NAMALWA (cell line): ENCODE measurements around the gene ITGB1BP2.
"Not testable (repeated sequence)": the region's sequence is repeated elsewhere in the genome, so short reads cannot be mapped to it uniquely, and the experiment has no call there.

Experiments used
- DNase-seq: peaks from one replicate; pipeline ENCODE4 v3.0.0-alpha.2; 2015; ENCODE audit warnings: low spot score

Gene ITGB1BP2

GRCh38 chrX:71302461-71303213 is 1.1 kb downstream of the ITGB1BP2 start:
- no peak for DNase-seq

DNA sequence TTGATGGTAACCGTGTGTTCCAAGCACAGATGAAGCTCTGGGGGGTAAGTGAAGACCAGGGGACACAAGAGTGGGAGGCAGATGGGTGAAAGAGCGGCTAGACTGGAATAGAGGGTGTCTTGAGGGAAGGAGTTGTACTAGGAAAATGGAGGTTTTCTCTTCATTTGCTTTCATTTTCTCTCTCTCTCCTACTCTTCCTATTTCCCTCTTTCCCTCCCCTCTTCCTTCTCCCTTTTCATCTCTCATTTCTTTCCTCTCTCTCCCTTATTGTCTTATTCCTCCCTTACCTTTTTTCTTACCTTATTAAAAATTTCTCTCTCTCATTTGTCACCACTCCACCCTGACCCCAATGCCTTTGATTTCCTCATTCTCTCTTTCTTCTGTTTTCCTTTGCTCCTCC is 3.0 kb downstream of the ITGB1BP2 start:
- DNase-seq = no peak

DNA sequence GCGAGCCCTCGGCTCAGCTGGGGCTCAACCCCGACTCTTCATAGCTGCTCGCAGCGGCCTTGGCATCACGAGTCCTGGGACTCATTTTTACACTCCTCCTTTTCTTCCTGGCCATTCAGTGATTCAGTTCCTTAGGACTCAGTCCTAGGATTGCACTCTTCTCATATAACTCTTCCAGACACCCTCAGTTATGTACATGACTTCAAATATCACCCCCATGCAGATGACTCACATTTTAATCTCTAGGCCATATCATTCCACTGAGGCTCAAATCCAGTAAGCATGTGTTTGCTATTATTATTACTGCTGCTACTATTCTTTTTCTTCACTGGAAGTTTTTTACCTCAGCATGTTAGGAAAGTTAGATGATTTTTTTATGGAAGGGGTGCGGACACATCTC is 14.4 kb downstream of the ITGB1BP2 start:
- DNase-seq = no peak

DNA sequence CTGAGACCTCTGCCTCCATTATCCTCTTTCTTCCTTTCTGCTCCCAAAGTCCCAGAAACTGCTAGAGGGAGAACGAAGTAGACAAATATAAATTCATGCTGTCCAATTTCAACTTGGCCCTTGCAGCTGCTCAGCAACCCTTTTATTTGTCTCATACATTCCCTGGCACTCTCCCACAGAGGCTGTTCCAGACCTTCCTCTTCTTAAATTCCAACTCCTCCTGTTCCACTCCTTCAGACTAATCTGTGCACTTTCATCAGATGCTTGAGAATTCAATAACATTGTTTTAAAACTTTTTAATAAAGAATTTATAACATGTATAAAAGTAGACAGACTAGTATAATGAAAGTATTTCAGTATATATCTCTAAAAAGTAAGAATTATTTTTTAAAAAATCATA is 15.4 kb downstream of the ITGB1BP2 start:
- not testable (repeated sequence) for DNase-seq

DNA sequence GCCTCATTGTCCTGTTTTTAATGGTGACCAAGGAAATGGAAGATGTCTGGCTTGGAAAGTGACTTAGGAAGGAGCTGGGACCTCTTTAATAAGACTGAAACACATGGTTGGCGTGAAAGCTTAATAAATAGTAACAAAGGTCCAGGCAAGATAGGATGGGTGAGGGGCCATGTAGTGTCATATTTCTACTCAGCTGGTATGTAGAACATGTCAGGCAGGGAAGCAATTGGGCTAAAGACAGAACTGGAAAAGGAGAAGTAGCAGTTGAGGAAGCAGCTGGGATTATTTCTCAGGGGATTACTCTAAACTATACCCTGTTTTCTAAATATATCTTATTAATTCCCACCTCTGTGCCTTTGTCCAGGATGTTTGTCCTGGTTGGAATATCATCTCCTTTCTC is 18.6 kb downstream of the ITGB1BP2 start:
- no peak for DNase-seq

DNA sequence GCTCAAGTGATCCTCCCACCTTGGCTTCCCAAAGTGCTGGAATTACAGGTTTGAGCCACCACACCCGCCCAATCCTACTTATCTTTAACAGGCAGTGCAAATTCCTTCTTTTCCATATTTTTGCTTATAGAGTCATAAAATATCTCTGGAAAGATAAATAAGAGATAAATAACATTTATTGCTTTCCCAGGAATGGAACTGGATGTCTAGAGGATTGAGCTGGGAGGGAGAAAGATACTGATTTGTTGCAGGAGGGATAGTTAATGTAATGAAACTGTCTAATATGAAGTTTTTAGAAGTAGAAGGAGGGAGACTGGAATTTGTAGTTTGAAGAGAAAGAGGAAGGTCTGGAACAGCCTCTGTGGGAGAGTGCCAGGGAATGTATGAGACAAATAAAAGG is 20.2 kb downstream of the ITGB1BP2 start:
- DNase-seq = no peak

GRCh38 chrX:71324452-71324851 is 22.9 kb downstream of the ITGB1BP2 start:
- DNase-seq = not testable (repeated sequence)

DNA sequence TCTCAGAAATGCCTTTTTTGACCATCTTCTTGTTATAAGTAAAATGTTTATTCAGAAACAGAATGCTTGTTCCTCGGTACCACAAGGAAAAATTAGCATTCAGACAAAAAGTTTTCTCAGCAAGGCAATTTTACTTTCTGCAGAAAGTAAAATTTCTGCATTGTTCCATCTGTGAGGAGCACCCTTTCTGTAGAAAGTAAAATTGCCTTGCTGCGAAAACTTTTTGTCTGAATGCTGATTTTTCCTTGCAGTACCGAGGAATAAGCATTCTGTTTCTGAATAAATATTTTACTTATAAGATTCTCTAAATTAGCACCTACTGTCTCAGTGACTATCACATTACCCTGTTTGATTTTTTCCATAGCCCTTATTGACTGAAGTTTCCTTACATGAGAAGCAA is 24.8 kb downstream of the ITGB1BP2 start:
- DNase-seq = no peak

DNA sequence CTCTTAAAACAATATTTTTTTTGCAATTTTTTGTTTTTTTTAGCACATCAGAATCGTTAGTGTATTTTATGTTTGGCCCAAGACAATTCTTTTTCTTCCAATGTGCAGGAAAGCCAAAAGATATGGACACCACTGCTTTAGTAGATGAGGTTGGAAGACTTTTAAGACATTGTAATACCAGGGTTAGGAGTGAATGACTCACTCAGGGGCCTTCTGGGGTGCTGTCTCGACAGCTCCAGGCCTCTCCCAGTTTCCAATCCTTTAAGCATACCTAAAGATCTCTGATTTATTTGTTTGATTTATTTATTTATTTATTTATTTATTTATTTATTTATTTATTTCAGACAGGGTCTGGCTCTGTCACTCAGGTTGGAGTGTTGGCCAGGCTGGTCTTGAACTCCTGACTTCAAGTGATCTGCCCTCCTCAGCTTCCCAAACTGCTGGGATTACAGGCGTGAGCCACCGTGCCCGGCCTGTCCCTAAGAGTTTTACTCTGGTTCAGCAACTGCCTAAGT is 47.7 kb downstream of the ITGB1BP2 start:
- not testable (repeated sequence) for DNase-seq

GRCh38 chrX:71349867-71350266 is 48.3 kb downstream of the ITGB1BP2 start:
- DNase-seq = not testable (repeated sequence)

- not testable (repeated sequence) for DNase-seq
These were observed 50.9 kb downstream of the ITGB1BP2 start for GRCh38 chrX:71352439-71352838.
